ENCODE data around the gene DIDO1.
"Not testable (repeated sequence)": the region's sequence is repeated elsewhere in the genome, so short reads cannot be mapped to it uniquely, and the experiment has no call there.

DIDO1 gene

GRCh38 chr20:62929051-62929538 lies 2.8 kb upstream of the DIDO1 start:
- DNase-seq (ENCODE audit: low read depth, low spot score): no peak

GRCh38 chr20:62928246-62928939 lies 2.1 kb upstream of the DIDO1 start:
- DNase-seq (ENCODE audit: low read depth, low spot score): no peak

GRCh38 chr20:62927128-62927705 lies 912 bp upstream of the DIDO1 start:
- no peak for DNase-seq (ENCODE audit: low read depth, low spot score)

GRCh38 chr20:62925420-62926228 lies 681 bp downstream of the DIDO1 start:
- DNase-seq (ENCODE audit: low read depth, low spot score): no peak

GRCh38 chr20:62925076-62925419 lies 1.3 kb downstream of the DIDO1 start:
- DNase-seq (ENCODE audit: low read depth, low spot score): no peak

- no peak for DNase-seq (ENCODE audit: low read depth, low spot score)
Measured at GRCh38 chr20:62924442-62925075, 1.7 kb downstream of the DIDO1 start.

GRCh38 chr20:62923669-62924441 lies 2.5 kb downstream of the DIDO1 start:
- DNase-seq (ENCODE audit: low read depth, low spot score): no peak

GRCh38 chr20:62923059-62923668 lies 3.1 kb downstream of the DIDO1 start:
- not testable (repeated sequence) for DNase-seq (ENCODE audit: low read depth, low spot score)

GRCh38 chr20:62922451-62922921 lies 3.8 kb downstream of the DIDO1 start:
- no peak for DNase-seq (ENCODE audit: low read depth, low spot score)

- DNase-seq (ENCODE audit: low read depth, low spot score): no peak
Measured at GRCh38 chr20:62921119-62921687, 5.1 kb downstream of the DIDO1 start.

GRCh38 chr20:62920039-62920645 lies 6.2 kb downstream of the DIDO1 start:
- no peak for DNase-seq (ENCODE audit: low read depth, low spot score)

GRCh38 chr20:62918831-62919230 lies 7.5 kb downstream of the DIDO1 start:
- DNase-seq (ENCODE audit: low read depth, low spot score): no peak

GRCh38 chr20:62918147-62918546 lies 8.2 kb downstream of the DIDO1 start:
- DNase-seq (ENCODE audit: low read depth, low spot score): no peak

- no peak for DNase-seq (ENCODE audit: low read depth, low spot score)
Measured at GRCh38 chr20:62917720-62918119, 8.6 kb downstream of the DIDO1 start.

- no peak for DNase-seq (ENCODE audit: low read depth, low spot score)
Measured at GRCh38 chr20:62916703-62917476, 9.4 kb downstream of the DIDO1 start.

- DNase-seq (ENCODE audit: low read depth, low spot score): no peak
Measured at GRCh38 chr20:62914970-62915457, 11.3 kb downstream of the DIDO1 start.

GRCh38 chr20:62914436-62914835 lies 11.9 kb downstream of the DIDO1 start:
- DNase-seq (ENCODE audit: low read depth, low spot score): no peak

GRCh38 chr20:62913043-62913630 lies 13.2 kb downstream of the DIDO1 start:
- DNase-seq (ENCODE audit: low read depth, low spot score): no peak
